ENCODE measurements around the gene NUP133. TPM values are rescaled to one million over a fixed set of nuclear protein-coding genes. Genes with fewer than 3 reads are reported as not detected.
A peak's percentile ranks its signal among the peaks of the same experiment; 100 is the strongest.
"Not testable (repeated sequence)": the region's sequence is repeated elsewhere in the genome, so short reads cannot be mapped to it uniquely, and the experiment has no call there.

The NUP133 gene
- total and polyA plus RNA-seq, 5 donors from 2014 or later, result 12.2 to 33.1 (median 17.3) TPM

GRCh38 chr1:229479660-229480399, 28.3 kb downstream of the NUP133 start:
- Mint-ChIP-seq H3K27ac (peak overlapping the region; percentile 0 to 78 (median 11)), H3K9me3 (no peaks in the 10 kb centered on the region), H3K4me1 (peaks cover 3 to 10% (median 7%) of the 10 kb centered on the region in 4 donors), H3K36me3 (peaks cover 49% of the 10 kb centered on the region), H3K27me3 (no peaks in the 10 kb centered on the region), H3K4me3 (no peak overlapping the region)
- Histone ChIP-seq H3K27me3 (ENCODE audit: control insufficient read depth, insufficient read depth, low read length) (no peaks in the 10 kb centered on the region), H3K9me3 (ENCODE audit: control insufficient read depth in 2 of 2, low read length in 2 of 2) (no peaks in the 10 kb centered on the region), H3K27ac (ENCODE audit: insufficient read depth, low read length, poor library complexity, severe bottlenecking) (no peak overlapping the region), H3K4me1 (ENCODE audit: control insufficient read depth, insufficient read depth, low read length, poor library complexity, severe bottlenecking) (no peaks in the 10 kb centered on the region), H3K36me3 (ENCODE audit: control insufficient read depth, insufficient read depth, low read length) (peaks cover 77% of the 10 kb centered on the region), H3K4me3 (ENCODE audit: low read depth, low read length) (no peak overlapping the region)
- DNase-seq (no peak), ATAC-seq (ENCODE audit: low read depth in 2 of 2) (no peak)

DNA sequence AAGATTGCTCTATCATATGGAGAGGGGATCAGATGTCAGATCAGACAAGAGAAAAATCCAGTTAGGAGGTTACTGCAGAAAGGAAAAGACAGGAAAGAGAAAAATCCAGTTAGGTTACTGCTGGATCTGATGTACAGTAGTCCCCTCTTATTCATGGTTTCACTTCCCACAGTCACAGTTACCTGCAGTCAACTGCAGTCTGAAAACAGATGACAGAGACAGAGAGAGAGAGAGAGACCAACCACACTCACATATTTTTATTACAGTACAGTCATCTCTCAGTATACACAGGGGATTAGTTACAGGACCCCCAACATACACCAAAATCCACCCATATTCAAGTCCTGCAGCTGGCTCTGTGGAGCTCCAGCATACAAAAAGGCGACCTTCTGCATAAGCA, 29.3 kb downstream of the NUP133 start:
- H3K9me3 Mint-ChIP-seq, result no peaks in the 10 kb centered on the region
- Histone ChIP-seq H3K36me3 (ENCODE audit: control insufficient read depth, insufficient read depth, low read length) (peaks cover 79% of the 10 kb centered on the region), H3K4me1 (ENCODE audit: control insufficient read depth, insufficient read depth, low read length, poor library complexity, severe bottlenecking) (no peaks in the 10 kb centered on the region), H3K27me3 (ENCODE audit: control insufficient read depth, insufficient read depth, low read length) (no peaks in the 10 kb centered on the region), H3K27ac (ENCODE audit: insufficient read depth, low read length, poor library complexity, severe bottlenecking) (no peak overlapping the region), H3K4me3 (ENCODE audit: low read depth, low read length) (no peak overlapping the region), H3K9me3 (ENCODE audit: control insufficient read depth in 2 of 2, low read length in 2 of 2) (no peaks in the 10 kb centered on the region)
- DNase-seq (no peak), ATAC-seq (ENCODE audit: low read depth in 2 of 2) (peak in 1 of 2 donors; percentile 37)
- H3K36me3 Mint-ChIP-seq, result peaks cover 55% of the 10 kb centered on the region
- H3K27me3 Mint-ChIP-seq, result no peaks in the 10 kb centered on the region
- no peak overlapping the region for H3K4me3 Mint-ChIP-seq
- H3K4me1 Mint-ChIP-seq, result peaks cover 3 to 10% (median 7%) of the 10 kb centered on the region in 4 donors
- no peak overlapping the region for H3K27ac Mint-ChIP-seq

DNA sequence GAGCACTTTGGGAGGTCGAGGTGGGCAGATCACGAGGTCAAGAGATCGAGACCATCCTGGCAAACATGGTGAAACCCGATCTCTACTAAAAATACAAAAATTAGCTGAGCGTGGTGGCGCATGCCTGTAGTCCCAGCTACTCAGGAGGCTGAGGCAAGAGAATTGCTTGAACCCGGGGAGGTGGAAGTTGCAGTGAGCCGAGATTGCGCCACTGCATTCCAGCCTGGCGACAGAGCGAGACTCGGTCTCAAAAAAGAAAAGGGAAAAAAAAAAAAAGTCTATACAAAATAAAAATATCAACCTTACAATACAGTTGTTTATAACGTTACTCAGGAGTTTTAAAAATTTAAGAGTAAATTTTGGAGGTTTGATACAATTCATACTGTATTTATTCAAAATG, 32.3 kb downstream of the NUP133 start:
- H3K27me3 ChIP-seq (ENCODE audit: control insufficient read depth, insufficient read depth, low read length); DNase-seq; H3K27ac Mint-ChIP-seq; H3K4me3 ChIP-seq (ENCODE audit: low read depth, low read length); H3K4me1 ChIP-seq (ENCODE audit: control insufficient read depth, insufficient read depth, low read length, poor library complexity, severe bottlenecking); H3K27me3 Mint-ChIP-seq; H3K27ac ChIP-seq (ENCODE audit: insufficient read depth, low read length, poor library complexity, severe bottlenecking); H3K9me3 ChIP-seq (ENCODE audit: control insufficient read depth in 2 of 2, low read length in 2 of 2); H3K4me1 Mint-ChIP-seq; ATAC-seq (ENCODE audit: low read depth in 2 of 2); H3K9me3 Mint-ChIP-seq; H3K4me3 Mint-ChIP-seq: not testable (repeated sequence)
- peaks cover 56% of the 10 kb centered on the region for H3K36me3 Mint-ChIP-seq
- H3K36me3 ChIP-seq (ENCODE audit: control insufficient read depth, insufficient read depth, low read length), result peaks cover 73% of the 10 kb centered on the region

DNA sequence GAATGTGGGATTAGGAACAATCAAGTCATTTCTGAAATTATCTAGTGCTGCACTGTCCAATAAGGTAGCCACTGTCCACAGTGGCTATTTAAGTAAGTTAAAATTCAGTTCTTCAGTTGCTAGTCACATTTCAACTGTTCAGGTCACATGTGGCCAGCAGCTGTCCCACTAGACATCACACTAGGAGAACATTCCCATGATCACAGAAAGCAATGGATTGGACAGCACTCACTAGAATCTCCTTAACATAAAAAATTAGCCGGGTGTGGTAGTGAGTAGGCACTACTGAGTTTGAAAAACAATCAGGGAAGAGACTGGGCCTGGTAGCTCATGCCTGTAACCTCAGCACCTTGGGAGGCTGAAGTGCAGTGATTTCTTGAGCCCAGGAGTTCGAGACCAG, 33.6 kb downstream of the NUP133 start:
- H3K4me3 Mint-ChIP-seq, result no peak overlapping the region
- H3K9me3 Mint-ChIP-seq, result no peaks in the 10 kb centered on the region
- H3K36me3 ChIP-seq (ENCODE audit: control insufficient read depth, insufficient read depth, low read length), result peaks cover 73% of the 10 kb centered on the region
- no peak overlapping the region for H3K27ac ChIP-seq (ENCODE audit: insufficient read depth, low read length, poor library complexity, severe bottlenecking)
- no peaks in the 10 kb centered on the region for H3K27me3 Mint-ChIP-seq
- ATAC-seq (ENCODE audit: low read depth in 2 of 2), result no peak
- no peaks in the 10 kb centered on the region for H3K27me3 ChIP-seq (ENCODE audit: control insufficient read depth, insufficient read depth, low read length)
- no peak overlapping the region for H3K4me3 ChIP-seq (ENCODE audit: low read depth, low read length)
- no peaks in the 10 kb centered on the region for H3K9me3 ChIP-seq (ENCODE audit: control insufficient read depth in 2 of 2, low read length in 2 of 2)
- no peak for DNase-seq
- H3K27ac Mint-ChIP-seq, result peak overlapping the region in 1 of 3 donors; percentile 55
- no peaks in the 10 kb centered on the region for H3K4me1 ChIP-seq (ENCODE audit: control insufficient read depth, insufficient read depth, low read length, poor library complexity, severe bottlenecking)
- H3K4me1 Mint-ChIP-seq, result peaks cover 0 to 2% (median 0%) of the 10 kb centered on the region in 4 donors
- H3K36me3 Mint-ChIP-seq, result peaks cover 62% of the 10 kb centered on the region

DNA sequence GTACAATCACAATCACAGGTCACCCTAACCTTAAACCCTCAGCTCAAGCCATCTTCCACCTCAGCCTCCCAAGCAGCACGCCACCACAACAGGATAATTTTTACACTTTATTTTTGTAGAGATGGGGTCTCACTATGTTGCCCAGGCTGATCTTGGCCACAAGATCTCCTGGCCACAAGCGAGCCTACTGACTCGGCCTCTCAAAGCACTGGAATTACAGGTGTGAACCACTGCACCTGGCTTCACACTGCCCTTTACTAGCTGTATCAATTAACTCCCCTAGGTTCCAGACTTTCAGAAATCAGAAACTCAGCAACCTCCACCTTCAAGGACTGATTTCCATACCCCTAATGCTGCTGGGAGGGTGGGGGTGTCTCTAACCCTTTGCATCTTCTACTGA, 37.0 kb downstream of the NUP133 start:
- Mint-ChIP-seq H3K27me3 (no peaks in the 10 kb centered on the region), H3K9me3 (no peaks in the 10 kb centered on the region), H3K4me1 (peaks cover 0 to 5% (median 2%) of the 10 kb centered on the region in 4 donors), H3K4me3 (no peak overlapping the region), H3K27ac (no peak overlapping the region), H3K36me3 (peaks cover 61% of the 10 kb centered on the region)
- no peak for DNase-seq
- ATAC-seq (ENCODE audit: low read depth in 2 of 2), result no peak
- H3K4me1 ChIP-seq (ENCODE audit: control insufficient read depth, insufficient read depth, low read length, poor library complexity, severe bottlenecking), result no peaks in the 10 kb centered on the region
- H3K27me3 ChIP-seq (ENCODE audit: control insufficient read depth, insufficient read depth, low read length), result no peaks in the 10 kb centered on the region
- H3K36me3 ChIP-seq (ENCODE audit: control insufficient read depth, insufficient read depth, low read length), result peaks cover 80% of the 10 kb centered on the region
- no peak overlapping the region for H3K4me3 ChIP-seq (ENCODE audit: low read depth, low read length)
- H3K9me3 ChIP-seq (ENCODE audit: control insufficient read depth in 2 of 2, low read length in 2 of 2), result no peaks in the 10 kb centered on the region
- H3K27ac ChIP-seq (ENCODE audit: insufficient read depth, low read length, poor library complexity, severe bottlenecking), result no peak overlapping the region

DNA sequence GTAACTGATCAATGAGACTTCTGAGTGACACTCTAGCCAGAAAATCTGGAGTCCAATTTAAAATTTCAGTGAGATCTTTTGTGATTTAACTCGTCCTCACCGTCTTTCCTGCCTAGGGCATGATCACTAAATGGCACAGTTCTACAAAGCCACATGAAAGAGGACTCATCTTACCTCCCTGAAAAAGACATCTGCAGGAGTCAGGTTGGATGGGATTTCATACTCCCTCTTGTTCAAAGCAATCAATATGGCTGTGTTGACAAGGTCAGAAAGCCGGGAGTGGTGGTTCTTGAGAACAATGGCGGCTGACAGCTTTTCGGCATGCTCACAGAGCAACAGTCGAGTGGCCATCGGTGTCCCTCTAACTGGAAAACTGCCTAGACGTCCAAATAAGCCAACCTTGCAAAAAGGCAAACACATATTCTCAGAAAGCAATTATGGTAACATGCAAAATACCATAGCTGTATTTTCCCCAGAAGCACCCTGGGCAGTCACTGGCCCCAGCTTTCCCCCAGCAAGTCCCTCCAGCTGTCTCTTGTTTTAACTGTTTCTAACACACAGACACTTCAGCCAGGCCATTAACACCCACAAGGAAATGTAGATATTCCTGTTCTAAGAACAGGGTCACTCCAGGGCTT, 37.6 kb downstream of the NUP133 start:
- H3K27ac Mint-ChIP-seq, result no peak overlapping the region
- no peak overlapping the region for H3K27ac ChIP-seq (ENCODE audit: insufficient read depth, low read length, poor library complexity, severe bottlenecking)
- peaks cover 85% of the 10 kb centered on the region for H3K36me3 ChIP-seq (ENCODE audit: control insufficient read depth, insufficient read depth, low read length)

GRCh38 chr1:229466887-229467286, 41.3 kb downstream of the NUP133 start:
- no peaks in the 10 kb centered on the region for H3K27me3 Mint-ChIP-seq
- Histone ChIP-seq H3K27ac (ENCODE audit: insufficient read depth, low read length, poor library complexity, severe bottlenecking) (no peak overlapping the region), H3K27me3 (ENCODE audit: control insufficient read depth, insufficient read depth, low read length) (no peaks in the 10 kb centered on the region), H3K9me3 (ENCODE audit: control insufficient read depth in 2 of 2, low read length in 2 of 2) (no peaks in the 10 kb centered on the region), H3K4me3 (ENCODE audit: low read depth, low read length) (no peak overlapping the region), H3K4me1 (ENCODE audit: control insufficient read depth, insufficient read depth, low read length, poor library complexity, severe bottlenecking) (no peaks in the 10 kb centered on the region), H3K36me3 (ENCODE audit: control insufficient read depth, insufficient read depth, low read length) (peaks cover 94% of the 10 kb centered on the region)
- no peak overlapping the region for H3K4me3 Mint-ChIP-seq
- H3K9me3 Mint-ChIP-seq, result no peaks in the 10 kb centered on the region
- peaks cover 0 to 5% (median 2%) of the 10 kb centered on the region in 4 donors for H3K4me1 Mint-ChIP-seq
- H3K27ac Mint-ChIP-seq, result peak overlapping the region in 1 of 3 donors; percentile 7
- peaks cover 73% of the 10 kb centered on the region for H3K36me3 Mint-ChIP-seq
- no peak for ATAC-seq (ENCODE audit: low read depth in 2 of 2)
- no peak for DNase-seq

More for the DNA sequence above, 37.6 kb downstream of the NUP133 start:
- Histone ChIP-seq H3K27me3 (ENCODE audit: control insufficient read depth, insufficient read depth, low read length) (no peaks in the 10 kb centered on the region), H3K4me1 (ENCODE audit: control insufficient read depth, insufficient read depth, low read length, poor library complexity, severe bottlenecking) (no peaks in the 10 kb centered on the region), H3K4me3 (ENCODE audit: low read depth, low read length) (no peak overlapping the region), H3K9me3 (ENCODE audit: control insufficient read depth in 2 of 2, low read length in 2 of 2) (no peaks in the 10 kb centered on the region)
- Mint-ChIP-seq H3K27me3 (no peaks in the 10 kb centered on the region), H3K36me3 (peaks cover 64% of the 10 kb centered on the region), H3K4me1 (peaks cover 0 to 5% (median 2%) of the 10 kb centered on the region in 4 donors), H3K9me3 (no peaks in the 10 kb centered on the region), H3K4me3 (no peak overlapping the region)
- DNase-seq, result no peak
- no peak for ATAC-seq (ENCODE audit: low read depth in 2 of 2)

- H3K4me1 ChIP-seq (ENCODE audit: control insufficient read depth, insufficient read depth, low read length, poor library complexity, severe bottlenecking), result no peaks in the 10 kb centered on the region
- Mint-ChIP-seq H3K27me3 (no peaks in the 10 kb centered on the region), H3K36me3 (peaks cover 62% of the 10 kb centered on the region), H3K27ac (no peak overlapping the region), H3K4me3 (no peak overlapping the region), H3K9me3 (no peaks in the 10 kb centered on the region), H3K4me1 (peaks cover 0 to 5% (median 2%) of the 10 kb centered on the region in 4 donors)
- no peak for DNase-seq
- no peak overlapping the region for H3K4me3 ChIP-seq (ENCODE audit: low read depth, low read length)
- H3K36me3 ChIP-seq (ENCODE audit: control insufficient read depth, insufficient read depth, low read length), result peaks cover 95% of the 10 kb centered on the region
- H3K27ac ChIP-seq (ENCODE audit: insufficient read depth, low read length, poor library complexity, severe bottlenecking), result no peak overlapping the region
- ATAC-seq (ENCODE audit: low read depth in 2 of 2), result no peak
- no peaks in the 10 kb centered on the region for H3K9me3 ChIP-seq (ENCODE audit: control insufficient read depth in 2 of 2, low read length in 2 of 2)
- no peaks in the 10 kb centered on the region for H3K27me3 ChIP-seq (ENCODE audit: control insufficient read depth, insufficient read depth, low read length)
These were observed 43.5 kb downstream of the NUP133 start for GRCh38 chr1:229464672-229465071.

Data from CD4-positive, CD25-positive, alpha-beta regulatory T cell (primary cell).